LoVo (cell line): Measurements from ENCODE around the gene UBE2E3.
A peak's percentile ranks its signal among the peaks of the same experiment; 100 is the strongest.

Experiments
- DNase-seq: peaks from one replicate; pipeline ENCODE4 v3.0.0-alpha.2; 2016; ENCODE audit warnings: low spot score

The UBE2E3 gene

GRCh38 chr2:180978903-180979748, 1.3 kb upstream of the UBE2E3 start:
- DNase-seq: no peak

DNA sequence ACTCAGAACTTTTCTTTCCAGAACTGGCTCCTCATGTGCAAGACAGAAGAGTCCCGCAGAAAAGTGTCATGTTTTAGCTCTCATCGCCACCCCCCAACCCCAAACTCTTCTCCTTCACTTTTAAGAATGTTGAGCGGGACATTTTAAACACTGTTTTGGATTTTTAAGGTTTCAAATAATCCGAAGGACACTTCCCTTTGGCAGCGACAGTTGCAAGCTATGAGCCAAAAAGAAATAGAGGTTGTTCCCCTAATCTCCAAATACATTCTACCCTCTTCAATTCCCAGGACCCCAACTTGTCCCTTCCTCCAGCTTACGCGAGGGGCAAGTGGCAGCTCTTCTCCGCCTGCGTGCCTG, 678 bp upstream of the UBE2E3 start:
- no peak for DNase-seq

GRCh38 chr2:180980943-180981911, 822 bp downstream of the UBE2E3 start:
- DNase-seq: peak; percentile 19

GRCh38 chr2:180983468-180984242, 3.2 kb downstream of the UBE2E3 start:
- DNase-seq: peak; percentile 56

DNA sequence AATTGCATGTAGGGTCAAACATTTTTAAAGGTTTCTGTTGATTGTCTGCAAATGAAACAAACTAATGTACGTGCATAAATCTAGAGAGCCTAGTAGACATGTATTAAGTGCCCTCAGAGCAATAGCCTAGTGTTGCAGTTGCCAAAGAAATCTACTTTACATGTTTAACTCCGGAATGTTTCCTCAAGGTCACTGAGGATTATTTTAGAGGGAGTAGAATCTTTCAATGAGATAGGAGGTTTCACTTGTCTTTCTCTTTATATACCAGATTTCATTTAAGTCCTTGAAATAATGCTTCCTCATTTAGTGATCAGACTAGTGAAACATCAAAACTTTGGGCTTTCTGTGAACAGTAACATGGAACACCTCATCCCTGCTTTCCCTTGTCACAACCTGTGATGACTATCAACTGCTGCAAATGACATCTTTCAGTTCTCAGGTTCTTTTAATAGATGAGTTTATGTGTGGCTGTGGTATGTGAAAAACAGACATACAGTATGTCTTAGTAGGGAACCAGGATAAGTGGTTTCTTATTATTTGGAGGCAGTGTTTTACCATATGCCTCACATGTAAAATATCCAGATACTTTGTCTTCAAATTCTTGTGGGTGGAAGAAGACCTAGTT, 5.5 kb downstream of the UBE2E3 start:
- DNase-seq: no peak

- no peak for DNase-seq
These were observed 6.7 kb downstream of the UBE2E3 start for GRCh38 chr2:180987146-180987545.

DNA sequence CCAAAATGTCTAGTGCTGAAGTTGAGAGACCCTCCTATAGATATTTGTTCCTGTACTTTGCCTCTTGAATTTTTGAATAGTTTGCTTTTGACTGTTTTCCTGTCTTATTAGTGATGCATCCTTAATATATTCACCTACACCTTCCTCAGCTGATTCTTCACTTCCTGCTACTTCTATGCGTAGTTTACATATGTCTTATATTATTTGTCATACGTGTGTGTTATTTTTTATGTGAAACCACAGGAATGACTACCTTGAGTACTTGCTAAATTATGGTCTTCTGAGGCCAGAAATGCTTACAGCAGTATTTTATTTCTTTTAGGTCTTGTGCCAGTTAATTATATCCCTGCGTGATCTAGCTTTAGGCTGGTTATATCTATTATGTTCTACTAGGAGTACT, 9.9 kb downstream of the UBE2E3 start:
- no peak for DNase-seq

DNA sequence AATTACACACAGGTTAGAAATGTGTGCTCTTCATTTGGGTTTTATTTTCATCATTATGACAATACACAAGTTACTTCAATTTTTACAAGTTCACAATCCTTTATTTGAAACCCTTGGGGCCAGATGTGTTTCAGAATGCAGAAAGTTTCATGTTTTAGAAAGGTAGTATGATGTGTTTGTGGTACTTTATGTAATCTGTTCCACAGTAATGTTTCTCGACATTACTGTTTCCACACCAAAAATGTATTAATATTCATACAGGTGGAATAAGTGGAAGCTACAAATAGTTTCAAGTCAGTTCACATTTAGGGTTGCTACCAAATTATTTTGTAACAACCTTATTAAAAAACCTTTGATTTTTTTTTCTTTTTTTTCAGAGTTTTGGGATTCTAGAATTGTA, 10.4 kb downstream of the UBE2E3 start:
- no peak for DNase-seq

DNA sequence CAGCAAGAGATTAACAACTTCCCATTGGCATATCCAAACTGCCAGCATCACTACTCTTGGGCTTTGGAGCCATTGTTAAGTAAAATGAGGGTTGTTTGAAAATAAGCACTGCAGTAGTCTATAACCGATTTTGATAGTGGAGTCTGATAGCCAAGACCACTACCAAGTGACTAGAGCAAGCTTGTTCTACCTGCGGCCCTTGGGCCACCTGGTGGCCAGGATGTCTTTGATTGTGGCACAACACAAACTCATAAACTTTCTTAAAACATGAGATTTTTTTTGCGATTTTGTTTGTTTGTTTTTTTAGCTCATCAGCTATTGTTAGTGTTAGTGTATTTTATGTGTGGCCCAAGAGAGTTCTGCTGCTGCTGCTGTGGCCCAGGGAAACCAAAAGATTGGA, 11.0 kb downstream of the UBE2E3 start:
- no peak for DNase-seq

DNA sequence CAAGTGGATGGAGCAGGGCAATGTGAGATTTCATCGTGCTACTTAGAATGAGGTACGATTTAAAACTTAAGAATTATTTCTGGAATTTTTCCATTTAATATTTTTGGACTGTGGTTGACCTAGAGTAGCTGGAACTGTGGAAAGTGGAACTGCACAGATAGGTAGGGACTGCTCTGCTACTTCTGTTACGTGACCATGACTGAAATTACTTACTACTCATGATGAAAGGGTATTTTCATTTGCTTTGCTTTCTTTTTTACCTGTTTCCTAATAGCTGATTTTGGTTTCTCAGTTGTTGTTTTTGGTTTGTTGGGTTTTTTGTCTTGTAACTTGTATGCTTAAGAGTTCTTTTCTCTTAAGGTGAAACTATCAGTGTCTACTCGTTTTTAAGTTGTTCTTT, 11.4 kb downstream of the UBE2E3 start:
- DNase-seq: no peak

DNA sequence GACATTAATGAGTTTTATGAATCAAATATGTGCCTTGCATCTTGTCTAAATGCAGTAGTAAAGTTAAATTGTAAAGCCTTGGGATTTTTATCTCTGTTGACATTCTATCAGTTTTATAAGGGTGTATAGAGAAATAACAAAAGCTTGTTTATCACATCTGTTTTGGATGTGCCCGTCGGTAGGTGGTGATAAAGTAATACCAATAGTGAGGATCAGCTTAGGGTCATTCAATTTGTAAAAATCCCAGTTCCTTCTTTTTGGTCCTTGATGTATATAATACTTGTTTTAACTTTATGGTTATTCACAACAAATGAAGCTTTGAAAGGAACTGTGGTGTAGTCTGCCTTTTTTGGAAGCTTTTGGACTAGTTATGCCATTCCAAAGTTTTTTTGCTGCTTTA, 12.6 kb downstream of the UBE2E3 start:
- no peak for DNase-seq

DNA sequence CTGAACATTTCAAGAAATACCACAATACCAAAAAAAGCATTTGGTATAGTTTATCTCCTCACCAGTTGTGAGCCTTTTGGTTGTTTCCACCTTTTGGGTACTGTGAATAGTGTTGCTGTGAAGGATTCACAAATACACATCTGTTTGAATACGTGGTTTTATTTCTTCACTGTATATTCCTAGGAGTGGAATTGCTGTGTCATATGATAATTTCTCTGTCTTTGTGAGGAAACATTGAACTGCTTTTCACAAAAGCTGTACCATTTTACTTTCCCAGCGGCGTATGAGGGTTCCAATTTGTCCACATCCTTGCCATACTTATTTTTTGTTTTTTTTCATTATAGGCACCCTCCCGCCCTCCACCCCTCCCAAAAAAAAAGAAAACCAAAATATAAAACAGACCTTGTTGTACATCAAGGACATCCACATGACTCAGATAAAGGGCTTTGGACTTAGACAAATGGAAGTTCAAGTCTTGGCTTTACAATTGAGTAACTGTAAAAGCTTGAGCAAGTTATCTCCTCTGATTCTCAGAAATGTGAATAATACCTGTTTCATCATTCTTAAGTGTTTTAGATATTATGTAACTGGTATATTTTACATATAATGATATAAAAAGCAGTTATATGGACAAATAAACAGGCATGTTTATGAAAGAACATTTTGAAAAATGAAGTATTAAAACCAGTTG, 19.0 kb downstream of the UBE2E3 start:
- no peak for DNase-seq

DNA sequence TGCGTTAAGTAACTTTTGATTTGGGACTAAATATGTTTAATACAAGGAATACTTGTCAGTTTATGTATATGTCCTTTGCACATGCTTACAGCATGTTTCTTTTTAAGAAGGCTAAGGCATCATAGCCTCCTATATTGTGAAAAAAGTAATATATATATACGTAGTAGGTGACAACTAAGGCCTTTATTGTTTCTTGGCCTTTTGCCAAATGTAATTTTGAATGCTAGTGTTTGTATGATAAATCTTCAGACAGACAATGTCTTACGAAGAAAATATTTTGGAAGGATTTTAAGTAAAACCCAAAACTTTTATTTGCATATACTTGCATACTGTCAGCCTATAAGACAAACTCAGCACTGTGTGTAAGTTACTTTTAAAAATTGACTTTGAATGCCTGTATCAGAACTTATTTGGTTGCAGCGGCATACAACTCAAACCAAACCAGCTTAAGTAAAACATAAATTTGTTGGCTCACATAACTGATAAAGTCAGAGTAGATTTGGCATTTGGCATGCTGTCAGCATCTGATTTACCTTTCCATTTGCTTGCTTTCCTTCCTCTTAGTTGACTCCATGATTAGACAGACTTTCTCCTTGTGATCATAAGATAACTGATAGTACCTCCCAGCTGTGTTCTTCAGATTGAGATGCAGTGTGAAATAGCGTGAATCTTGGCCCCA, 24.4 kb downstream of the UBE2E3 start:
- no peak for DNase-seq

GRCh38 chr2:181005326-181005655, 24.9 kb downstream of the UBE2E3 start:
- DNase-seq: no peak

GRCh38 chr2:181005809-181006208, 25.4 kb downstream of the UBE2E3 start:
- no peak for DNase-seq

DNA sequence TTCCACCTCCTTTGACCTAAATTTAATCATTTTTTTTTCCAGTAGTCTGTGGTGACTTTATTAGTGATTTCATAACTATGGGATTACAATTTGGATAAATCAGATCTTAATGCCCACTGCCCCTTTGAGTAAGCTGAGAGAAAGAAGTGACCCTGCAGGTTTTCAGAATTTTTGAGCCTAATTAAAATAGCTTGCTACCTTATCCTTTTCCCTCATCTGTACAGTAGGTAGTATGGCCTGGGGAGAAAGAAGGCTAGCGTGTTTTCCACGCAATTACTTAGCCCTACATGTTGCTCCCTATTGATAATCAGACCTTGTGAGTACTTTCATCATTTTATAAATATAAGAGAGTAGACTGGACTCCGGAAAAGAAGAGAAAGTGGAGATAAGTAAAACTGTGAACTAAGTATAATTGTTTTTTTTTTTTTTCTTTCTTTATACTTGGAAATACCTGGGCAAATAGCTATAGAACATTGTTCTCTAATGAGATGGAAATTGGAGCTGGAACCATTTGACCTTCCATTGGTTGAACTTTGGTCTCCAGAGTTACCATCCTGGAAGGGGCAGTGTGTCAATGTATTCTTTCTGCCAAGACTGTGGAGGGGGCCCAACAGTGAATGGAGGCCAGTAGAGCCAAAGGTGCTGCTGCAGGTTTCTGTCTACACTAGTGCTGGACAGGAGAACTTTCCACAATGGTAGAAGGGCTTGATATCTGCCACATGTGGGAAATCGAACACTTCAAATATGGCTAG, 26.9 kb downstream of the UBE2E3 start:
- DNase-seq: no peak

GRCh38 chr2:181008407-181008806, 28.0 kb downstream of the UBE2E3 start:
- DNase-seq: no peak

- no peak for DNase-seq
These were observed 40.9 kb downstream of the UBE2E3 start for GRCh38 chr2:181021199-181021789.

- DNase-seq: no peak
These were observed 42.2 kb downstream of the UBE2E3 start for GRCh38 chr2:181022652-181023051.

DNA sequence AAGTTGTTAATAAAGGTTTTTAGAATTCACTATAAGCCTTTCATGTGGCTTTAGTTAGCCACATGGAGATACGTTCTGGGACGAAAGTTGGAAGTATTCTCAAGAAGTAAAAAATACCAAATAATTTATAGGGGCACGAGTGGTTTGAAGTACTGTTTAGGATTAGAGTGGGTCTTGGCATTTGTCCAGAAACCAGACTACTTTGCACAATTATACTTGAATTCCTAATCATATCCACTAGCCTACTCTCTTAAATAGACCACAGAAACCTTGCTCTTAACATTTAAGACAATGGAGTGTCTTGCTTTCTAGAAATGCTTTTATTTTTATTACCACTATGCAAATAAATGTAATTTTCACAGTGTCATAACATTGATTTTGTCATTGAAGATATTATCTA, 44.6 kb downstream of the UBE2E3 start:
- no peak for DNase-seq
